ENCODE results near the gene USP20.
A peak's percentile ranks its signal among the peaks of the same experiment; 100 is the strongest.
"Not testable (repeated sequence)": the region's sequence is repeated elsewhere in the genome, so short reads cannot be mapped to it uniquely, and the experiment has no call there.

USP20 gene

DNA sequence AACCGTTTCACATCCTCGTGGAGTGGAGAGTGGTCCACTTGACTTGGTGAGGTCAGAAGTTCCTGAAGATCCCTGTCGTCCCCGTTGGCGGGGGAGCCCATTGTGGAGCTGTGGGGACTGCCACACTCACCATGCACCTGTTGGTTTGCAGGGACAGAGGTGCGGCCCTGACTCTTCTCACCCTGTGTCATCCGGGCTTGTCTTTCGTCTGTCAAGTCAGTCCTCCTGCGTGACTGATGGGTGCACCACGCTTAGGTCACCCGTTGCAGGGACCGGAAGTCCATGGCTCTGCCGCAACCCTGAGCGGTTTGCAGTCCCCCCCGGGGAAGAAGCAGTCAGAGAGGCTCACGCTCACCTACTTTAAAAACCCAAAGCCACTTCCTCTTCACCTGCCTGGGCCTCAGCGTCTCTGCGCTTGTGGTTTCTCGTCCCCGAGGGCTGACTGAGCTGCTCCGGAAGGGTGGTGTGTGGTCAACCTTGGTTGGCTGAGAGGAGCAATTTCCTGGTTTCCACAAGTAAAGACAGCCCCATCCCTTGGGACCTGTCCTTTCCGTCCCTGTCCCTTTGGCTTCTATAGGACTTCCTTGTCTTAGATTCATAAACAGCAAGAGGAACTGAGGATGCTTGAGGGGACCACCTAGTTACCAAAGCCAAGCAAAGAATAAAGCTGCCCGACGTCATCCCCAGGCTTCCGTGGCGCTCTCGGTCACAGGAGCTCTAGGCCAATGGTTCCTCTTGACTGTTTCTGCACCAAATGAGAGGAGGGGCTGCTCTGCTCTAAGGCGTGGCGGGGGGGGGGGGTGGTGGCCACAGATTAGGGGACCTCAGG lies 53.2 kb downstream of the USP20 start:
- no peak for TF ChIP-seq CTCF (IDR thresholded peaks at IDR 0.05; ENCODE audit: extremely low read depth, insufficient read depth, missing control alignments)
- in situ Hi-C loops (cut with MboI; ENCODE audit: low pct_unique_long_range_greater_than_20kb, low sequenced_read_pairs, unreplicated experiment) = no loop called here
- DNase-seq (ENCODE audit: low spot score) = peak; percentile 81

- no peak for DNase-seq (ENCODE audit: low spot score)
- in situ Hi-C loops (cut with MboI; ENCODE audit: low pct_unique_long_range_greater_than_20kb, low sequenced_read_pairs, unreplicated experiment) = no loop called here
- no peak for TF ChIP-seq CTCF (IDR thresholded peaks at IDR 0.05; ENCODE audit: extremely low read depth, insufficient read depth, missing control alignments)
Measured at GRCh38 chr9:129889122-129889940, 54.1 kb downstream of the USP20 start.

DNA sequence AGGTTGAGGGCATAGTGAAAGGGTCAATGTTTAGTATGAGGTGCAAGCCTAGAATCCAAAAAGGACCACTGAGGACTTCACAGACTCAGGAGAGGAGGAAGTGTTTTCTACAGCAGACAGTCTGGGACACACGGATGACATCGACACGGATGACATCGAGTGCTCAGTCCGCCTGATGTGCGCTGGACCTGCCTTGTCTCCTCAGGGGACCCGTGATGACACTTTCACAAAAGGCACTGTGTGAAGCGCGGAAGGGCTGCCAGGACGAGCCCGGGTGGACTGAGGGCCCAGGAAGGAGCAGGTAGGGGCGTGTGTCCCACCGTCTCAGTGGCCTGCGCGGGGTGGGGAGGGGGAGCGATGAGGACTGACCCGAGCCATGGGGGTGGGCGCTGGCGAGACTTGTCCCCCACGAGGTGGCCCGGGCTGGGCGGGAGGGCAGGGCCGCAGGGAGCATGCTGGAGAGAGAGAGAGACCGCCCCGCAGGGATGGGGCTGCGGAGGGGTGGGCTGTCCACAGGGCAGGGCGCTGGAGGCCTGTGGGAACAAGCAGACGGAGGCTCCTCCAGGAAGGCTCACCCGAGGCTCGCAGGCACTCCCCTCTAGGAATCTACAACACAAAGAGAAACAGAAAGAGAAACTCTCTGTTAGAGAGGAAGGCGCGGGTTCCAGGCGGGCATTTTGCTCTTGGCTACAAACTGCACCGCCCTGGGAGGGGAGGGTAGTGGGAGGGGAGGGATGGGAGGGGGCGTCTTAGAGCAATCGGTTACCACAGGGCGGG lies 54.9 kb downstream of the USP20 start:
- in situ Hi-C loops (cut with MboI; ENCODE audit: low pct_unique_long_range_greater_than_20kb, low sequenced_read_pairs, unreplicated experiment) = no loop called here
- no peak for TF ChIP-seq CTCF (IDR thresholded peaks at IDR 0.05; ENCODE audit: extremely low read depth, insufficient read depth, missing control alignments)
- DNase-seq (ENCODE audit: low spot score) = peak; percentile 29

- in situ Hi-C loops (cut with MboI; ENCODE audit: low pct_unique_long_range_greater_than_20kb, low sequenced_read_pairs, unreplicated experiment) = not testable (repeated sequence)
Measured at GRCh38 chr9:129890718-129891299, 55.6 kb downstream of the USP20 start.

GRCh38 chr9:129891569-129891968 lies 56.3 kb downstream of the USP20 start:
- no peak for DNase-seq (ENCODE audit: low spot score)
- TF ChIP-seq CTCF (IDR thresholded peaks at IDR 0.05; ENCODE audit: extremely low read depth, insufficient read depth, missing control alignments) = no peak
- in situ Hi-C loops (cut with MboI; ENCODE audit: low pct_unique_long_range_greater_than_20kb, low sequenced_read_pairs, unreplicated experiment) = no loop called here

More at GRCh38 chr9:129890718-129891299, 55.6 kb downstream of the USP20 start:
- DNase-seq (ENCODE audit: low spot score) = not testable (repeated sequence)

DNA sequence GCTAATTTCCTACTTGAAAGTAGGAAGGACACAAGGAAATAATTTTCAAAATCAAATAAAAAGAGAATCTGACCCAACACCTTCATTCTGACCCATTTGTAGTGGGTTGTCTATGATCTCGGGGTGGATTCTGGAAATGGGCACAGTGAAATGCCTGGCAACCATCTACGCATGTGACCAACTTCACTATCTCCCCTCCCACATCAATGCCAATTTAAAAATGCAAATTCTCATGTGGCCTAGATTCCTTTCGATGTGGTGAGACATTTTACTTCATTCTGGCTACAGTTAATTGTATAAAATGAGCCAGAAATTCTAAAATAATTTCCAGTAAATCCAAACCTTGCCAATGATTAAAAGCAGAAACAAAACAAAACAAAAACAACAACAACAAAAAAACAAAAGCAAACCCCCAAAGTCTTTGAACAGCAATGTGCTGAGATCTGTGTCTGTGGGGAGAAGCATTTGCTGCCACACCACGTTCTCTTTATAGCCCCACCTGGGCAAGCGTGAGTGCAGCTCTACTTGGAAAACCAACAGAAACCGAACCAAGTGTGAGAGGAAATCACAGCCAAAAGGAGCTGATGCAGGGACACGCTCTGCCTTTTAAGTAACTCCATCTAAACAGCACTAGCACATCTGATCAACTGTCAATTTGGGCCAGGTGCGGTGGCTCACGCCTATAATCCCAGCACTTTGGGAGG lies 59.0 kb downstream of the USP20 start:
- DNase-seq (ENCODE audit: low spot score) = peak; percentile 11
- TF ChIP-seq CTCF (IDR thresholded peaks at IDR 0.05; ENCODE audit: extremely low read depth, insufficient read depth, missing control alignments) = no peak
- in situ Hi-C loops (cut with MboI; ENCODE audit: low pct_unique_long_range_greater_than_20kb, low sequenced_read_pairs, unreplicated experiment) = no loop called here

Data from GM13977 (cell line).